Stimulated activated CD8-positive, alpha-beta memory T cell treated with anti-CD3 and anti-CD28 coated beads, Interleukin-7, amount 100 ng/mL, for 1 hour (primary cell): ENCODE results near the gene RPL22.

ENCODE experiments used
- DNase-seq, 2 donors: peaks; one replicate each; pipeline ENCODE4 v3.0.0-alpha.2; 2020; ENCODE audit warnings: low read depth in 2 of 2

Gene RPL22

GRCh38 chr1:6200188-6200809, 904 bp upstream of the RPL22 start:
- DNase-seq, result no peak

GRCh38 chr1:6198646-6199297, 623 bp downstream of the RPL22 start:
- no peak for DNase-seq

- DNase-seq, result no peak
Measured at GRCh38 chr1:6197746-6198427, 1.5 kb downstream of the RPL22 start.

DNA sequence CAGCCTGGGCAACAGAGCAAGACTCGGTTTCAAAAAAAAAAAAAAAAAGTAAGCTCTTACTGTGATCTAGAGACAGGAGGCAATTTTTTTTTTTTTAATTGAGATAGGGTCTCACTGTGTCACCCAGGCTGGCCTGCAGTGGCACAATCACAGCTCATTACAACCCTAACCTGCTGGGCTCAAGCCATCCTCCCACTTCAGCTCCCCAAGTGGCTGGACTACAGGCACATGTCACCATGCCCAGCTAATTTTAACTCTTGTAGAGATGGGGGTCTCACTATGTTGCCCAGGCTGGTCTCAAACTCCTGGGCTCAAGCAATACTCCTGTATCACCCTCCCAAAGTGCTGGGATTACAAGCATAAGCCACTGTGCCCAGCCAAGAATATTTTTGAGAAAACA, 7.4 kb downstream of the RPL22 start:
- no peak for DNase-seq

GRCh38 chr1:6188466-6188865, 10.9 kb downstream of the RPL22 start:
- no peak for DNase-seq

DNA sequence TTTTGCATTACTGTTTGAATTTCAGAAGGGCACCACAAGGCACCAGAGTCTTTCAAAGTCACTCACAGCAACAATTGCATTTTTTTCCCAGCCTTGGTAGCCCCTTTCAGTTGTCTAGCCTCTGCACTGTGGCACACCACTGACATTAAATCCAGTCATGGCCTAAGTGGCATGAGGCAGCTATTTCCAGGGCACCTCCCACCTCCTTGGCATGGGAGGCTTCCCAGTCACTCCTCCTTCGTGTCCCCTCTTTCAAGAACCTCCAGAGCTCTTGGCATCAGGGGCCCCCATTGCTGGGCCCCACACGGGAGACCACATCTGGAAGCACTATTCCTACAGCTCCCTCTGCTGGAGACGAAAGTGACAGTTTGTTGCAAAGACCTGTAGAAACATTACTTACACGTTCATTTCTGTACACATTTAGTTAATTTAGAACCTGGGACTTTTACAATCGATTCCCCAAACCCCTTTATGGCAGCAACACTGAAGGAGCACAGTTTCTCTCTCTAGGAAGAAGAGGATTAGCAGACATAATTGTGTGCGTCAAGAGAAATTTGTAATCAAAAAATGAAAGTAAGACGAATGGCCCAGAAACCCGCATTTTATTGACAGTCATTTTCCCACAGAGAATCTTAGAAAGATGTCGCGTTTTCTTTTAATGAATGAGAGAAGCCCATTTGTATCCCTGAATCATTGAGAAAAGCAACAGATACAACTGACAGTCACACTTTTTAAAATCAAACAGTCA, 13.6 kb downstream of the RPL22 start:
- DNase-seq, result no peak

DNA sequence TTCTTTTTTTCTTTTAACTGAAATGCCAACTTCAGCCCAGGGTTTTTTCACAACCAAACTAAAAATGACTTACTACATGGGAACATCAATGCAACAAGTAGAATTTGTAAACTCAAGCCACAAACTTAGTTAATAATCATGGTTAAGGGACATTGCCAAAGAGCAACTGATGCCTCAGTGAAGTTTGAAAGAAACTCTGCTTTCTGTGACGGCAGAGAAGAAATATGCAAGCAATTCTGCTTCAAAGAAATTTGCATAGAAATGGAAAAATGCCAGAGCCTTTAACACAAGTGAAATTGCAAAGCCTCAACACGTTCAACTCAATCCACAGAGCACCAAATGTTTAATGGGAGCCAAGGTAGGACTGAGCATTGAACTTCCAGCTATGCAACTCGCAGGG, 14.2 kb downstream of the RPL22 start:
- no peak for DNase-seq

GRCh38 chr1:6184083-6184783, 15.2 kb downstream of the RPL22 start:
- DNase-seq, result no peak

DNA sequence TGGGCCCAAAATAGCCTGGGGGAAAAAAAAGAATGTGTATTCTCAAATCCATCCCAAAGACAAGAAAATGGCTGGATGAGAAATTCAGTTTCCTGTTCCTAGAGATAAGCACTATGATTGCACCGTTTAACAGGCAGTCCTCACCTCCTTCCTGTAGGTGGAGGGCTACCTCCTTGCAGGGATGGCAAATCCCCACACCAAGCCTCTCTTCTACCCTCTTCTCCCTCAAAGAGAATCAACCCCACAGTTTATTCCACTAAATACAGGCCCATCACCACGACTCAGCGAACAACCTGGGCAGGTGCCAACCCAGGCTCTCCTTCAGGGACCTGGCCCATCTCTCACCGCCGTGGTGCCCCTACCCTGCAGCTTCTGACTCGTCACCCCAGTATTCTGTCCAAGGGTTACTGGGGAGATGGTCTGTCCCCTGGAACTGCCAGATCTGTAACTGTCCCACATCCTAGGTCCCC, 15.8 kb downstream of the RPL22 start:
- no peak for DNase-seq

DNA sequence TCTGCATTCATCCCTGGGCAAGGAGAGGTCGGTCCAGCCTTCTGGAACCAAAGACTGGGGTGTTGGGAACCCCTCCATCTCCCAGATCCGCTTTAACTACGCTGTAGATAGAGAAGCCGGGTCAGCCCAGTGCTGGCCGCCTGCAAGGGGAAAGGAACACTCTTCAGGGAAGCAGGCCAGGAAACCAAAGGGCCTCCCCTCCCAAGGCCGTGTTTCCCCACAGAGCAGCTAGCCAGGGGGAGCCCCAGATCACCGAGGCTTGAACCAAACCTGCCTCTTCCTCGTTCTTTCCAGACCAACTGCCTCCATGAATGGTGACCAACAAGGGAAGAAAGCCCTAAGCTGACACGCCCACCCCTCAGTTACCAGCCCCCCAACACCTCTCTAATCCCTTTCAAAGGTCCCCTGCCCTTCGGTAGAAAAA, 18.0 kb downstream of the RPL22 start:
- no peak for DNase-seq

GRCh38 chr1:6180707-6181311, 18.6 kb downstream of the RPL22 start:
- no peak for DNase-seq

GRCh38 chr1:6180268-6180706, 19.1 kb downstream of the RPL22 start, which contains the start of gene CHD5:
Gene CHD5 (minus strand): TSS chr1:6180321. CDS start chr1:6180023, 298 bp downstream.
- DNase-seq, result no peak

GRCh38 chr1:6179564-6180175, 19.7 kb downstream of the RPL22 start:
- DNase-seq, result no peak

DNA sequence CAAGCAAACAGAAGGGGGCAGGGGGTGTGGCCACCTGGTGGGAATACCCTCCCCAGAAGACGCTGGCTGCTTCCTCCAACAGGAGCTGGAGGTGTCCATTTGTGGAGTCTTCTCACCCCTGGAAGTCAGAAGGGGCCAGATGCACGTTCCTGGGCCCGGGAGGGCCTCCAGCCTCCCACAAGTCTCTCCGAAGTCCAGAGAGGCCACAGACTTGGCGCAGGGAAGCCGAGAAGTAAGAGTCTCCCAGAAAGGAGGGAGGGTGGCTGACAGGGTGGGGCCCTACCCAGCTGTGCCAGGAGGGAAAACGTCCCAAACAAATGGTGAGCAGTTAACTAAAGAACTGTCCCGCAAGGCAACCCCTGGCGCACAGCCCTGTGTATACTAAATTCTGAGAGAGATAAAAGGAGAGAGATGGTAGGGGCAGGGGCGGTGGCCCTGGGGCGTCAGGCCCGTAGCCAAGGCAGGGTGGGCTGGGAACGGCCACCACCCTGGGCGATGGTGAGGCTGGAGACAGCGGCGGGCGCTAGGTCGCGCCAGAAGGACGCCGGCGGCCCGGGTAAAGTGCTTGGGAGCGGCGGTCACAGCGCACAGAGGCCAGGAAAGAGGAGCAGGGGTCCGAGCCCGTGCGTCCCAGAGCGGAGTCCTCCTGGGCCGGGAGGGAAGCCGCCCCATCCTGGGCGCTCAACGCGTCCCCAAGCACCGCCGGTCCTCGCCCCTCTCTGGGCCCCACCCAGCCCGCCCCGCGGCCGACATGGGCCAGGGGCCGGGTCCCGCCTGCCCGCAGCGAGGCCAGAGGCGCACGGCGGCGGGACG, 20.4 kb downstream of the RPL22 start:
- DNase-seq, result no peak

DNA sequence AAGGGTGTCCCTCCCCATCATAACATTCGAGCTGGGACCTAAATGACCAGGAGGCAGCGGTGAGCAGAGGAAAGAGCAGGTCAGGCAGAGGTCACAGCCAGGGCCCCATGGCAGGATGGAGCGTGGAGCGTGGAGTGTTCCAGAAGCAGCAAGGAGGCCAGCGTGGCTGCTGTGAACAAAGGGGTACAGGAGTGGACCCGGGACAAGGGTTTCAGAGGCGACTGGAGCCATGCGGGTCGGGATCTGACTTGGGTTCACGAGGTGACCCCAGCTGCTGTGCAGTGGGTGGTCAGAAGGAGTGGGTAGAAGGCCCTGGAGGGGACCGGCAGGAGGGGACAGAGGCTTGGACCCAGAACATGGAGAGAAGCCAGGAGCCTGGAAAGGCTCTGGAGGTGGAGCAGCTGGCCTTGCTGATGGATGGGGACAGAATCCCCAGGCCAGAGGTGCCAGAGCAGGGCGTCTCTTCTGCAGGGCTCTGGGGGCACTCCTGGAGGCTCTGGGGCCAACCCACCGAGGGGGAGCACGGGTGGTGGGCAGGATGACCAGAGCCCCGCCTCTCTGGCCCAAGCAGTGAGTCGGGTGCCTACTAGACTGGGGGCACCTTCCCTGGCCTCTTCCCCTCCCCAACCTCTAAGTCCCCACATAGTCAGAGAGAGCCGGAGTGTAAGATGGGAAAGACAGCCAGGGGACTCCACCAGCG, 21.6 kb downstream of the RPL22 start:
- no peak for DNase-seq

GRCh38 chr1:6176779-6177178, 22.6 kb downstream of the RPL22 start:
- no peak for DNase-seq

GRCh38 chr1:6175411-6175828, 24.0 kb downstream of the RPL22 start:
- DNase-seq, result no peak

DNA sequence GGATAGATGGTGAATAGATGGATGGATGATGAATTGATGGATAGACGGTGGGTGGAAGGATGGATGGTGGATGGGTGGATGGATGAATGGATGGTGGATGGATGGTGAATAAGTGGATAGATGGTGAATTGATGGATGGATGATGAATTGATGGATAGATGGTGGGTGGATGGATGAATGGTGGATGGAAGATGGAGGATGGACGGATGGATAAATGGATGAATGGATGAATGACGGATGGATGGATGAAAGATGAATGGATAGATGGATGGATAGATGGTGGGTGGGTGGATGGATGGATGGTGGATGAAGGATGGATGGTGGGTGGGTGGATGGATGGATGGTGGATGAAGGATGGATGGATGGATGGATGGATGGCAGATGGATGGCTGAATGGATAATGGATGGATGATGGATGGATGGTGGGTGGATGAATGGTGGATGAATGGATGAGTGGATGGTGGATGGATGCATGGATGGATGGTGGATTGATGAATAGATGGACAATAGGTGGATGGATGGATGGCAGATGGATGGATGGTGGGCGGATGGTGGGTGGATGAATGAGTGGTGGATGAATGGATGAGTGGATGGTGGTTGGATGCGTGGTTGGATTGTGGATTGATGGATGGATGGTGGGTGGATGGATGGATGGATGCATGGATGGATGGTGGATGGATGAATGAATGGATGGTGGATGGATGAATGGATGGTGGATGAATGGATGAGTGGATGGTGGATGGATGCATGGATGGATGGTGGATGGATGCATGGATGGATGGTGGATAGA, 24.6 kb downstream of the RPL22 start:
- no peak for DNase-seq
